ENCODE data around the gene RBBP5.

The RBBP5 gene

GRCh38 chr1:205043866-205044265 is 77.9 kb downstream of the RBBP5 start:
- TF ChIP-seq, protein P1, sequence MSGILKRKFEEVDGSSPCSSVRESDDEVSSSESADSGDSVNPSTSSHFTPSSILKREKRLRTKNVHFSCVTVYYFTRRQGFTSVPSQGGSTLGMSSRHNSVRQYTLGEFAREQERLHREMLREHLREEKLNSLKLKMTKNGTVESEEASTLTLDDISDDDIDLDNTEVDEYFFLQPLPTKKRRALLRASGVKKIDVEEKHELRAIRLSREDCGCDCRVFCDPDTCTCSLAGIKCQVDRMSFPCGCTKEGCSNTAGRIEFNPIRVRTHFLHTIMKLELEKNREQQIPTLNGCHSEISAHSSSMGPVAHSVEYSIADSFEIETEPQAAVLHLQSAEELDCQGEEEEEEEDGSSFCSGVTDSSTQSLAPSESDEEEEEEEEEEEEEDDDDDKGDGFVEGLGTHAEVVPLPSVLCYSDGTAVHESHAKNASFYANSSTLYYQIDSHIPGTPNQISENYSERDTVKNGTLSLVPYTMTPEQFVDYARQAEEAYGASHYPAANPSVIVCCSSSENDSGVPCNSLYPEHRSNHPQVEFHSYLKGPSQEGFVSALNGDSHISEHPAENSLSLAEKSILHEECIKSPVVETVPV (CRISPR knock-in tag; IDR thresholded peaks at IDR 0.05): no peak
- TF ChIP-seq TCF4 (CRISPR knock-in tag; IDR thresholded peaks at IDR 0.05; ENCODE audit: borderline replicate concordance) (no peak), OSR1 (CRISPR knock-in tag; IDR thresholded peaks at IDR 0.05) (no peak)
- no peak for ATAC-seq

DNA sequence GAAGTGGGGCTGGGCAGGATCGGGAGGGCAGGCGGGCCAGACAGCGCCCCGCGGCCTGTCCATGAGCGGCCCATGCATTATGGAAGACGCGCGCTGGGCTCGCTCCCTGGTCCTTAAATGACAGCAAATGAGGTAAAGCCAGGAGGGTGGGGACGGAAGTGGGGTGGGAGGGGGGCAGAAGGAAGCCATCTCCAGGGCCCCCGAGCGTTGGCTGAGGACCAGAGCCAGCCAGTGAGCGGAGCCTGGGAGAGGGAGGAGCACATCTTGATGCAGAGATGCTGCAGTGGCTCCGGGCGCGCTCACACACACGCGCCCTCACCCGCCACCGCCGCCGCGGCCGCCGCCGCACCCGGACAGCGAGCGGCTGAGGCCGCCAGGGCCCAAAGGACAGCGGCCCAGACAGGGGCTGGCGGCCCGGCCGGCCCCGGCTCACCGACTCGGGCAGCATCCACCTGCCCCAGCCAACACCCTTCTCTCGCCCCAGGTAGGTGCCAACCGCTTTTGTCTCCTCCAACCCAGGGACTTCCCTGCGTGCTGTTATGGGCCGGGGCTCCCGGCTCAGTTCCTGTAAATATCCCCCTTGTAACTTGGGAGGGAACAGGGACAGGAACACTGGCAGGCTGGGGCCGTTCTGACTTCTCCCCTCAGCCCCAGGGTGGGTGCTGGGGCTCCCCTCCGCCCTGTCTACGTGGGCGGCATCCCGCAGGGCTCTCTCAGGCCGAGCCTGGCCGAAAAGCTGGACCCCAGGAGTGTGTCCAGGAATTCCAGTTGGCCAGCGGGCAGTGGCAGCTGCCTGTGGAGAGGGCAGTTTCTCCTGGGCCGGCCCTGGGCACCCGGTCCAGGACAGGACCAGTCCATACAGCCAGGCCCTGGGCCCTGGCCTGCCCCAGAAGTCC is 78.6 kb downstream of the RBBP5 start, which contains the start of gene CNTN2:
Gene CNTN2, plus strand, starts transcription at position 302 of the 896 bp plus-strand sequence. CDS start 9,974 bp downstream, outside the sequence.
- ATAC-seq: peak; percentile 56
- TF ChIP-seq ZNF8 (CRISPR knock-in tag; IDR thresholded peaks at IDR 0.05): no peak
- TF ChIP-seq ARNTL (CRISPR knock-in tag; IDR thresholded peaks at IDR 0.05; ENCODE audit: borderline replicate concordance, low read depth): no peak
- no peak for TF ChIP-seq ZFP3 (CRISPR knock-in tag; IDR thresholded peaks at IDR 0.05)
- TF ChIP-seq ISL1 (CRISPR knock-in tag; IDR thresholded peaks at IDR 0.05): no peak
- TF ChIP-seq PATZ1 (CRISPR knock-in tag; IDR thresholded peaks at IDR 0.05; ENCODE audit: borderline replicate concordance): no peak
- TF ChIP-seq TCF4 (CRISPR knock-in tag; IDR thresholded peaks at IDR 0.05; ENCODE audit: borderline replicate concordance): no peak
- TF ChIP-seq, protein P2, sequence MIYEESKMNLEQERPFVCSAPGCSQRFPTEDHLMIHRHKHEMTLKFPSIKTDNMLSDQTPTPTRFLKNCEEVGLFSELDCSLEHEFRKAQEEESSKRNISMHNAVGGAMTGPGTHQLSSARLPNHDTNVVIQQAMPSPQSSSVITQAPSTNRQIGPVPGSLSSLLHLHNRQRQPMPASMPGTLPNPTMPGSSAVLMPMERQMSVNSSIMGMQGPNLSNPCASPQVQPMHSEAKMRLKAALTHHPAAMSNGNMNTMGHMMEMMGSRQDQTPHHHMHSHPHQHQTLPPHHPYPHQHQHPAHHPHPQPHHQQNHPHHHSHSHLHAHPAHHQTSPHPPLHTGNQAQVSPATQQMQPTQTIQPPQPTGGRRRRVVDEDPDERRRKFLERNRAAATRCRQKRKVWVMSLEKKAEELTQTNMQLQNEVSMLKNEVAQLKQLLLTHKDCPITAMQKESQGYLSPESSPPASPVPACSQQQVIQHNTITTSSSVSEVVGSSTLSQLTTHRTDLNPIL (CRISPR knock-in tag; IDR thresholded peaks at IDR 0.05; ENCODE audit: low read depth): no peak

DNA sequence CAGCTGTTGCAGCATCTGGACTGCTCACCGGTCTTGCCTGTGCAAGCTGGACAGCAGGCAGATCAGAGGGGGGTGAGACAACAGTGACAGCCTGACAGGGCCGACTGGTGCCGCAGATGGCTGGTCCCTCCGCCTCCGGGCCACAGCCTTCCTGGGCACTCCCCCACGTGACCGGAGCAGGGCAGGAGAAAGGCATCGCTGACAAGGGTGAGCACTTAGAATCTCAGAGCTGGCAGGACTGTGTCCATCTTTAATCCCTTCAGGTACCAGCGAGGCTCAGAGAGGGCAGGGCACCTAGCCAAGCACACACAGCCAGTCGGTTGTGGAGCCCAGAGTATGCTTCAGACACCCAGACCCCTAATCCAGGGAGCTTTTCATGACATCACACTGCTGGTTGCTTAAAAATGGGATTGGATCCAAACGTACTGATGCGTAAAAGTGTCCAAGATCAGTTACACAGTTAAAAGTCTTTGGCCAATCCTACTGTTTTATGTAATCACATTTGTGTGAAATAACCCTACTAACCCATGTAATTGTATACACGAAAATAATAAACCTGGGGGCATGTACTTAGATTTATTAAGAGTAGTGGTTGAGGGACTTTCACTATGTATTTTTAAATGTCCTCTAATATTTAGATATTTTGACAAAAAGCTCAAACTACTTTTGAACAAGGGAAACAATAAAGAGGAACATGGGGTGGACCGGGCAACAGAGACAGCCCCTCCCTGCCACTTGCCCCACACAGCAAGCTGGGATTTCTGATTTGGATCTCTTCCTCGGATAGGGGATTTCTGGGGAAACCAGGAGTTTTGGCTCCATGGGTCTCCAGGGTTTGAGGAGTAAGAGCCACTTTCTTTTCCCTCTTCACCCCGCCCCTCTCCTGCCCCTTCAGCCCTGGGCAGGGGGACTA is 79.5 kb downstream of the RBBP5 start:
- TF ChIP-seq TOX (CRISPR knock-in tag; IDR thresholded peaks at IDR 0.05; ENCODE audit: borderline replicate concordance) (no peak), ZC3H10 (CRISPR knock-in tag; IDR thresholded peaks at IDR 0.05) (no peak), ARNTL (CRISPR knock-in tag; IDR thresholded peaks at IDR 0.05; ENCODE audit: borderline replicate concordance, low read depth) (no peak), ZNF8 (CRISPR knock-in tag; IDR thresholded peaks at IDR 0.05) (no peak), ZNF565 (CRISPR knock-in tag; conservative IDR thresholded peaks at IDR 0.05; ENCODE audit: low read depth) (no peak), POU6F1 (CRISPR knock-in tag; IDR thresholded peaks at IDR 0.05; ENCODE audit: borderline replicate concordance, low read depth) (no peak), BACH2 (CRISPR knock-in tag; IDR thresholded peaks at IDR 0.05; ENCODE audit: borderline replicate concordance) (no peak), ZFP30 (CRISPR knock-in tag; IDR thresholded peaks at IDR 0.05) (no peak), RARB (CRISPR knock-in tag; IDR thresholded peaks at IDR 0.05) (no peak), SNAI2 (CRISPR knock-in tag; IDR thresholded peaks at IDR 0.05) (no peak), OSR1 (CRISPR knock-in tag; IDR thresholded peaks at IDR 0.05) (no peak), ZFP3 (CRISPR knock-in tag; IDR thresholded peaks at IDR 0.05) (no peak), ZNF70 (CRISPR knock-in tag; IDR thresholded peaks at IDR 0.05) (no peak), ISL1 (CRISPR knock-in tag; IDR thresholded peaks at IDR 0.05) (no peak)
- TF ChIP-seq, protein P3, sequence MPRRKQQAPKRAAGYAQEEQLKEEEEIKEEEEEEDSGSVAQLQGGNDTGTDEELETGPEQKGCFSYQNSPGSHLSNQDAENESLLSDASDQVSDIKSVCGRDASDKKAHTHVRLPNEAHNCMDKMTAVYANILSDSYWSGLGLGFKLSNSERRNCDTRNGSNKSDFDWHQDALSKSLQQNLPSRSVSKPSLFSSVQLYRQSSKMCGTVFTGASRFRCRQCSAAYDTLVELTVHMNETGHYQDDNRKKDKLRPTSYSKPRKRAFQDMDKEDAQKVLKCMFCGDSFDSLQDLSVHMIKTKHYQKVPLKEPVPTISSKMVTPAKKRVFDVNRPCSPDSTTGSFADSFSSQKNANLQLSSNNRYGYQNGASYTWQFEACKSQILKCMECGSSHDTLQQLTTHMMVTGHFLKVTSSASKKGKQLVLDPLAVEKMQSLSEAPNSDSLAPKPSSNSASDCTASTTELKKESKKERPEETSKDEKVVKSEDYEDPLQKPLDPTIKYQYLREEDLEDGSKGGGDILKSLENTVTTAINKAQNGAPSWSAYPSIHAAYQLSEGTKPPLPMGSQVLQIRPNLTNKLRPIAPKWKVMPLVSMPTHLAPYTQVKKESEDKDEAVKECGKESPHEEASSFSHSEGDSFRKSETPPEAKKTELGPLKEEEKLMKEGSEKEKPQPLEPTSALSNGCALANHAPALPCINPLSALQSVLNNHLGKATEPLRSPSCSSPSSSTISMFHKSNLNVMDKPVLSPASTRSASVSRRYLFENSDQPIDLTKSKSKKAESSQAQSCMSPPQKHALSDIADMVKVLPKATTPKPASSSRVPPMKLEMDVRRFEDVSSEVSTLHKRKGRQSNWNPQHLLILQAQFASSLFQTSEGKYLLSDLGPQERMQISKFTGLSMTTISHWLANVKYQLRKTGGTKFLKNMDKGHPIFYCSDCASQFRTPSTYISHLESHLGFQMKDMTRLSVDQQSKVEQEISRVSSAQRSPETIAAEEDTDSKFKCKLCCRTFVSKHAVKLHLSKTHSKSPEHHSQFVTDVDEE (CRISPR knock-in tag; IDR thresholded peaks at IDR 0.05): no peak
- ATAC-seq: no peak; the same call in 2 of the 3 replicates

Data from SK-N-SH treated with all-trans-retinoic acid at 6 μM for 48 hours (cell line).